H1 (cell line): Measurements from ENCODE around the gene CLN5. TPM values are rescaled to one million over a fixed set of nuclear protein-coding genes. Genes with fewer than 3 reads are reported as not detected.

Source experiments
- CTCF ChIA-PET: fragments of 300-600 bp; sonication (Branson Sonifier 250); formaldehyde crosslinking; loops from one replicate; lab custom pipeline; 2021; ENCODE audit not compliant: partially characterized antibody; lab: Charles Lee
- POLR2A ChIA-PET: fragments of 300-600 bp; sonication (Branson Sonifier 250); formaldehyde crosslinking; loops from one replicate; lab custom pipeline; 2021; ENCODE audit warnings: inconsistent platforms; ENCODE audit not compliant: partially characterized antibody; lab: Charles Lee
- DNase-seq, 2 experiments: peaks; one replicate each; pipeline versions ENCODE4 v3.0.0 to v3.0.0-alpha.2; 2010 to 2022; ENCODE audit warnings: low spot score in 2 of 2, low read depth in 1 of 2, mixed read lengths in 1 of 2
- FAIRE-seq: peaks from 2 replicates; lab custom pipeline; 2011; peaks lifted over from hg19 to GRCh38; lab: Jason Lieb, UNC
- H2AFZ ChIP-seq: 2 replicates; pipeline ENCODE4 v1.8.1; 2012; ENCODE audit warnings: low read length, inconsistent platforms
- H2AK5ac ChIP-seq: 2 replicates; pipeline ENCODE4 v1.6.1; 2013; ENCODE audit warnings: low read depth, low read length
- H2BK120ac ChIP-seq: replicated peaks from 2 replicates; pipeline ENCODE3; 2013; ENCODE audit warnings: low read depth, low read length, inconsistent platforms
- H2BK12ac ChIP-seq: 2 replicates; pipeline ENCODE4 v1.6.1; 2013; ENCODE audit warnings: low read depth, low read length
- H2BK15ac ChIP-seq: 2 replicates; pipeline ENCODE4 v1.6.1; 2013; ENCODE audit warnings: low read length
- H2BK20ac ChIP-seq: 2 replicates; pipeline ENCODE4 v1.6.1; 2013; ENCODE audit warnings: low read length
- H2BK5ac ChIP-seq: 2 replicates; pipeline ENCODE4 v1.6.1; 2013; ENCODE audit warnings: low read depth, low read length
- H3K14ac ChIP-seq: 2 replicates; pipeline ENCODE4 v1.6.1; 2013; ENCODE audit warnings: inconsistent platforms; ENCODE audit not compliant: insufficient read length
- H3K18ac ChIP-seq: 2 replicates; pipeline ENCODE4 v1.6.1; 2013; ENCODE audit warnings: low read length; ENCODE audit errors: extremely low read depth
- H3K23ac ChIP-seq: 2 replicates; pipeline ENCODE4 v1.6.1; 2013; ENCODE audit warnings: inconsistent platforms; ENCODE audit not compliant: insufficient read length
- H3K23me2 ChIP-seq: 2 replicates; pipeline ENCODE4 v1.6.1; 2013; ENCODE audit warnings: low read depth, low read length
- H3K27ac ChIP-seq: 2 replicates; pipeline ENCODE4 v1.6.1; 2011; ENCODE audit warnings: low read depth, low read length, inconsistent platforms
- H3K27me3 ChIP-seq, 4 experiments: replicated peaks in 1 of 4; 1 replicate in 1 of 4; 2 replicates in 3 of 4; pipeline versions ENCODE4 v1.6.1 to v1.8.1; 2011 to 2013; ENCODE audit warnings: low read length in 3 of 4, mild to moderate bottlenecking in 3 of 4, inconsistent platforms in 2 of 4, mixed read lengths in 2 of 4, moderate library complexity in 1 of 4; ENCODE audit not compliant: control insufficient read depth in 3 of 4, insufficient read depth in 3 of 4; ENCODE audit errors: extremely low read depth in 1 of 4
- H3K36me3 ChIP-seq, 4 experiments: 2 replicates each; pipeline versions ENCODE4 v1.6.1 to v1.8.1; 2011 to 2013; ENCODE audit warnings: mild to moderate bottlenecking in 4 of 4, low read length in 3 of 4, moderate library complexity in 2 of 4, control low read depth in 1 of 4, inconsistent platforms in 1 of 4; ENCODE audit not compliant: insufficient read depth in 4 of 4, control insufficient read depth in 2 of 4
- H3K4ac ChIP-seq: replicated peaks from 2 replicates; pipeline ENCODE3; 2013; ENCODE audit warnings: low read length, low read depth, mixed read lengths, inconsistent platforms; ENCODE audit not compliant: insufficient read length
- H3K4me1 ChIP-seq, 4 experiments: replicated peaks in 1 of 4; 1 replicate in 1 of 4; 2 replicates in 3 of 4; pipeline versions ENCODE4 v1.6.1 to v1.8.1; 2011 to 2013; ENCODE audit warnings: low read length in 3 of 4, inconsistent platforms in 2 of 4, mixed read lengths in 1 of 4; ENCODE audit not compliant: insufficient read depth in 4 of 4, control insufficient read depth in 3 of 4
- H3K4me2 ChIP-seq, 2 experiments: 2 replicates each; pipeline versions ENCODE4 v1.6.1 to v1.8.1; 2011 to 2013; ENCODE audit warnings: low read depth in 2 of 2, low read length in 2 of 2, control low read depth in 1 of 2, inconsistent platforms in 1 of 2, mild to moderate bottlenecking in 1 of 2; ENCODE audit not compliant: insufficient read depth in 1 of 2
- H3K4me3 ChIP-seq, 4 experiments: fragments of 200-600, 300-600 bp in 1 of 4; sonication (generic), shearing (Covaris generic), sonication (Bioruptor Twin) in 1 of 4; 2 replicates each; pipeline versions ENCODE4 v1.5.1 to v1.8.1; 2011 to 2016; ENCODE audit warnings: low read length in 4 of 4, low read depth in 3 of 4, control low read depth in 2 of 4, inconsistent platforms in 2 of 4, mild to moderate bottlenecking in 2 of 4, mixed read lengths in 1 of 4, moderate library complexity in 1 of 4; ENCODE audit not compliant: insufficient read depth in 2 of 4; ENCODE audit errors: extremely low read depth in 1 of 4
- H3K56ac ChIP-seq: replicated peaks from 2 replicates; pipeline ENCODE3; 2013; ENCODE audit warnings: low read depth, mild to moderate bottlenecking, mixed read lengths, low read length, inconsistent platforms; ENCODE audit not compliant: insufficient read length
- H3K79me1 ChIP-seq: 2 replicates; pipeline ENCODE4 v1.6.1; 2013; ENCODE audit warnings: low read depth, low read length, control low read depth
- H3K79me2 ChIP-seq, 2 experiments: 2 replicates each; pipeline versions ENCODE4 v1.6.1 to v1.8.1; 2012 to 2013; ENCODE audit warnings: low read length in 2 of 2, mild to moderate bottlenecking in 2 of 2, inconsistent platforms in 1 of 2; ENCODE audit not compliant: insufficient read depth in 2 of 2, control insufficient read depth in 1 of 2
- H3K9ac ChIP-seq, 4 experiments: replicated peaks in 1 of 4; 1 replicate in 1 of 4; 2 replicates in 3 of 4; pipeline versions ENCODE4 v1.6.1 to v1.8.1; 2011 to 2013; ENCODE audit warnings: low read depth in 3 of 4, low read length in 3 of 4, control low read depth in 2 of 4, mild to moderate bottlenecking in 2 of 4, moderate library complexity in 2 of 4, inconsistent platforms in 1 of 4; ENCODE audit errors: extremely low read depth in 1 of 4
- H3K9me3 ChIP-seq, 2 experiments: 2 replicates each; pipeline versions ENCODE4 v1.6.1 to v1.8.1; 2012 to 2013; ENCODE audit warnings: mild to moderate bottlenecking in 2 of 2, moderate library complexity in 2 of 2, control low read depth in 1 of 2, inconsistent platforms in 1 of 2, low read depth in 1 of 2, low read length in 1 of 2, mixed read lengths in 1 of 2; ENCODE audit not compliant: insufficient read depth in 2 of 2
- H4K20me1 ChIP-seq, 2 experiments: replicated peaks in 1 of 2; 2 replicates each; pipeline versions ENCODE3 to v1.8.1; 2011 to 2013; ENCODE audit warnings: inconsistent platforms in 2 of 2, low read length in 2 of 2, mild to moderate bottlenecking in 1 of 2; ENCODE audit not compliant: insufficient read depth in 2 of 2, control insufficient read depth in 1 of 2
- H4K5ac ChIP-seq: 2 replicates; pipeline ENCODE4 v1.6.1; 2013; ENCODE audit warnings: low read length, low read depth, mixed read lengths, inconsistent platforms; ENCODE audit not compliant: insufficient read length
- H4K8ac ChIP-seq: 2 replicates; pipeline ENCODE4 v1.8.0; 2013; ENCODE audit warnings: mild to moderate bottlenecking, moderate library complexity, low read length, inconsistent platforms; ENCODE audit not compliant: insufficient read depth; ENCODE audit errors: extremely low read depth
- H4K91ac ChIP-seq: replicated peaks from 2 replicates; pipeline ENCODE3; 2013; ENCODE audit warnings: low read length, mixed read lengths, inconsistent platforms; ENCODE audit not compliant: insufficient read length
- ASH2L ChIP-seq: fragments of 200-600, 300-600 bp; sonication (generic); IDR thresholded peaks from one replicate; pipeline ENCODE4 v1.7.1; 2017; ENCODE audit warnings: low read length
- CHD2 ChIP-seq: IDR thresholded peaks from 2 replicates; pipeline ENCODE4 v1.6.1; 2012; ENCODE audit warnings: low read length, improper control_type of control experiment
- GTF2F1 ChIP-seq: IDR thresholded peaks from 2 replicates; pipeline ENCODE4 v1.6.1; 2012; ENCODE audit warnings: low read depth, low read length, improper control_type of control experiment, borderline replicate concordance
- JUND ChIP-seq: IDR thresholded peaks from 2 replicates; pipeline ENCODE4 v1.6.1; 2011; ENCODE audit warnings: mild to moderate bottlenecking, improper control_type of control experiment, low read length
- NANOG ChIP-seq: IDR thresholded peaks from 2 replicates; pipeline ENCODE4 v1.6.1; 2011; ENCODE audit warnings: low read length, low read depth, mild to moderate bottlenecking, inconsistent platforms; ENCODE audit not compliant: insufficient read depth, poor library complexity, severe bottlenecking
- POLR2A ChIP-seq, 2 experiments: IDR thresholded peaks; 1 replicate in 1 of 2; 2 replicates in 1 of 2; pipeline ENCODE4 v1.6.1; 2011; ENCODE audit warnings: low read depth in 2 of 2, low read length in 2 of 2, mild to moderate bottlenecking in 2 of 2; ENCODE audit errors: control extremely low read depth in 1 of 2
- POLR2AphosphoS5 ChIP-seq: IDR thresholded peaks from 2 replicates; pipeline ENCODE4 v1.6.1; 2011; ENCODE audit warnings: low read depth, low read length
- POU5F1 ChIP-seq: IDR thresholded peaks from 2 replicates; pipeline ENCODE4 v1.6.1; 2011; ENCODE audit warnings: low read depth, mild to moderate bottlenecking, low read length, moderate library complexity
- WGBS, 2 experiments: shearing (Covaris generic) in 1 of 2; methylation state at CpG; one replicate each; pipeline versions ENCODE4 v1.1.6 to v1.1.7; 2013 to 2015; ENCODE audit warnings: low lambda C conversion rate in 2 of 2, mixed read lengths in 2 of 2, inconsistent platforms in 1 of 2, low coverage in 1 of 2, missing lambda C conversion rate in 1 of 2; ENCODE audit not compliant: insufficient replicate concordance in 2 of 2, insufficient coverage in 1 of 2, insufficient read length in 1 of 2; ENCODE audit errors: extremely low coverage in 1 of 2, missing lambda C conversion rate in 1 of 2; 5-methylcytosine and 5-hydroxymethylcytosine counted together
- polyA plus RNA-seq, 7 experiments: library from polyadenylated mRNA; depleted of rRNA in 3 of 7; stranded (reverse) in 5 of 7; unstranded in 2 of 7; fragments of >200 nt in 5 of 7; fragments of 200-250 nt in 2 of 7; gene quantifications; 1 replicate in 5 of 7; 2 replicates in 1 of 7; 4 replicates in 1 of 7; pipeline versions ENCODE4 v1.2.1 to v1.2.3, GENCODE V29; 2011 to 2013; ENCODE audit warnings: missing spikeins in 2 of 7, mixed read lengths in 2 of 7
- total RNA-seq: library from RNA; stranded (reverse); fragmentation: NEBNext Ultra II Directional; extraction: Animal tissue kit (Norgen Biotek cat#: 25700); gene quantifications from 2 replicates; pipeline ENCODE4 v1.2.1, GENCODE V29; 2021
- TF ChIP-seq, protein P1 (sequence below): IDR thresholded peaks from 2 replicates; pipeline ENCODE4 v1.6.1; 2012; ENCODE audit warnings: inconsistent platforms

CLN5 gene
- total and polyA plus RNA-seq, 2 of the 8 experiments (the other 6 are each of a cell fraction or from before 2014, with no cell fraction given): 5.3 to 10.1 TPM

DNA sequence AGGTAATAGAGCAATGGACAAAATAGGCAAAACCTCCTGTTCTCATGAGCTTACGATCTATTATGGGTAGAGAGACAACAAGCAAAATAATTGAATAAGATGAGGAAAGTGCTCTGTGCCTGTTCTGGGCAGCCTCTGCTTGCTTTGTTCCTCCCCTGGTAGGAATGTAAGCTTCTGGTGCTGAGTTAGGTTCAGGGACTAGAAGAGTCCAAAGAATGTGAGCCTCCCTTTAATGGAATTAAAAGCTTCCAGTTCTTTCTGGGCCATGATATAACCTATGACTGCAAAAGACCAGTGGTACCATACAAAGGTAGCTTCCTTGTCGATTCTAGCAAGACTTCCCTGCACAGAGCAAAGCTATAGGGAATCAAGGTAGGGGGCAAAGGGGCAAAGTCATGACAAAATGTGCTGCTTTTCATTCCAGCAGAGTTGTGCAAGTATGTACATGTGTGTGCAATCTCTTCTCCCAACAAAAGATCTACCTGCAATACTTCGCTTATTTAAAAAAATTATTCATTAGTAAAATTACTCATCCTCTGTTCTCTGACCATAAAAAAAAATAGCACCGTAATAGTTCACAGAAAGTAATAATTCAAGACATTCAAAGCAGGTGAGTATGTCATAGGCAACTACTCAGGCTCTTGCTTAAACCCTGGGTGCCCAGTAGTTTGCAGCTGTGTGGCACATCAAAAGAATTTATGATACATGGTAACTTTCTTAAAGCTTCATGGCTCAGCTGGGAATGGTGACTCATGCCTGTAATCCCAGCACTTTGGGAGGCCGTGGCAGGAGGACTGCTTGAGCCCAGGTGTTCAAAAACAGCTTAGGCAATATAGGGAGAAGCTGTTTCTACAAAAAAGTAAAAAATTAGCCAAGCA, 22.2 kb upstream of the CLN5 start:
- WGBS, 2 experiments: 88% methylated on average over 5 of the region's 5 CpGs; no CpG with 5 or more reads in 1 of the 2 experiments
- FAIRE-seq (no peak), DNase-seq (no peak)
- H3K56ac ChIP-seq: no peak overlapping the region
- H3K4ac ChIP-seq: no peak overlapping the region
- H3K14ac ChIP-seq: no peak overlapping the region
- H3K9ac ChIP-seq: no peak overlapping the region; a peak in 1 of 7 replicates
- no peaks in the 10 kb centered on the region for H3K23me2 ChIP-seq
- no peak overlapping the region for H2BK15ac ChIP-seq
- H2AFZ ChIP-seq: no peak overlapping the region
- H3K79me1 ChIP-seq: no peaks in the 10 kb centered on the region
- no peak overlapping the region for H3K4me3 ChIP-seq
- no peaks in the 10 kb centered on the region; a peak in 1 of 8 replicates for H3K36me3 ChIP-seq
- no peak overlapping the region for H3K27ac ChIP-seq
- H4K91ac ChIP-seq: no peak overlapping the region
- H3K27me3 ChIP-seq: no peaks in the 10 kb centered on the region
- H2BK5ac ChIP-seq: no peak overlapping the region
- no peak overlapping the region for H2AK5ac ChIP-seq
- no peak overlapping the region for H2BK120ac ChIP-seq
- peaks cover 0 to 2% (median 0%) of the 10 kb centered on the region in 4 experiments; a peak in 1 of 7 replicates for H3K4me1 ChIP-seq
- TF ChIP-seq CHD2 (no peak), POLR2AphosphoS5 (no peak), POU5F1 (no peak), GTF2F1 (no peak), POLR2A (IDR thresholded peaks at IDR 0.05; ENCODE audit: control extremely low read depth in 1 of 2, low read depth in 2 of 2, low read length in 2 of 2) (no peak), JUND (no peak), NANOG (no peak), ASH2L (no peak)
- TF ChIP-seq, protein P1, sequence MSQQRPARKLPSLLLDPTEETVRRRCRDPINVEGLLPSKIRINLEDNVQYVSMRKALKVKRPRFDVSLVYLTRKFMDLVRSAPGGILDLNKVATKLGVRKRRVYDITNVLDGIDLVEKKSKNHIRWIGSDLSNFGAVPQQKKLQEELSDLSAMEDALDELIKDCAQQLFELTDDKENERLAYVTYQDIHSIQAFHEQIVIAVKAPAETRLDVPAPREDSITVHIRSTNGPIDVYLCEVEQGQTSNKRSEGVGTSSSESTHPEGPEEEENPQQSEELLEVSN: no peak
- H3K9me3 ChIP-seq: no peaks in the 10 kb centered on the region
- ChIA-PET CTCF (interaction anchor here (0.7 to 6.9 kb wide), 5 partner anchors 10 to 508 kb away, joined by 3 to 38 read pairs (median 4); no protein-coding TSS in a partner anchor), POLR2A (no interaction called here)
- no peak overlapping the region for H3K18ac ChIP-seq
- H3K79me2 ChIP-seq: no peaks in the 10 kb centered on the region
- H4K8ac ChIP-seq: no peak overlapping the region
- no peak overlapping the region for H4K5ac ChIP-seq
- H2BK20ac ChIP-seq: no peak overlapping the region
- H2BK12ac ChIP-seq: no peak overlapping the region
- H3K4me2 ChIP-seq: no peak overlapping the region
- no peaks in the 10 kb centered on the region for H4K20me1 ChIP-seq
- no peak overlapping the region for H3K23ac ChIP-seq
